Small intestine (tissue), 7 donors: ENCODE data around the gene OR52A5. TPM values are rescaled to one million over a fixed set of nuclear protein-coding genes. Genes with fewer than 3 reads are reported as not detected.
"Not testable (repeated sequence)": the region's sequence is repeated elsewhere in the genome, so short reads cannot be mapped to it uniquely, and the experiment has no call there.

Source experiments
- DNase-seq, 2 donors: peaks; one replicate each; pipeline versions ENCODE4 v3.0.0 to v3.0.0-alpha.2; 2013
- FAIRE-seq: peaks from 2 replicates; lab custom pipeline; 2012; peaks lifted over from hg19 to GRCh38; lab: Jason Lieb, UNC
- H3K27ac ChIP-seq, 3 donors: one replicate each; pipeline ENCODE4 v1.5.1; 2013; ENCODE audit warnings: low read length in 2 of 3, mild to moderate bottlenecking in 2 of 3, control low read depth in 1 of 3, inconsistent platforms in 1 of 3, low read depth in 1 of 3, moderate library complexity in 1 of 3
- H3K27me3 ChIP-seq, 3 donors: one replicate each; pipeline ENCODE4 v1.6.1; 2013; ENCODE audit warnings: low read length in 3 of 3, inconsistent platforms in 1 of 3; ENCODE audit not compliant: control insufficient read depth in 3 of 3, insufficient read depth in 3 of 3
- H3K36me3 ChIP-seq, 3 donors: one replicate each; pipeline ENCODE4 v1.6.1; 2013; ENCODE audit warnings: low read length in 3 of 3, inconsistent platforms in 1 of 3, low read depth in 1 of 3, mild to moderate bottlenecking in 1 of 3, moderate library complexity in 1 of 3; ENCODE audit not compliant: control insufficient read depth in 3 of 3, insufficient read depth in 2 of 3
- H3K4me1 ChIP-seq, 3 donors: one replicate each; pipeline ENCODE4 v1.6.1; 2013; ENCODE audit warnings: low read length in 2 of 3, inconsistent platforms in 1 of 3, low read depth in 1 of 3, mild to moderate bottlenecking in 1 of 3, moderate library complexity in 1 of 3; ENCODE audit not compliant: control insufficient read depth in 3 of 3, insufficient read depth in 2 of 3
- H3K4me3 ChIP-seq, 3 donors: one replicate each; pipeline ENCODE4 v1.5.1; 2013; ENCODE audit warnings: low read length in 3 of 3, control low read depth in 1 of 3, inconsistent platforms in 1 of 3, low read depth in 1 of 3, mild to moderate bottlenecking in 1 of 3, moderate library complexity in 1 of 3
- H3K9me3 ChIP-seq, 2 donors: one replicate each; pipeline ENCODE4 v1.6.1; 2013; ENCODE audit warnings: low read depth in 1 of 2, low read length in 1 of 2; ENCODE audit not compliant: control insufficient read depth in 2 of 2, insufficient read depth in 1 of 2
- WGBS, 3 donors: extraction: QIAGEN DNeasy Blood & Tissue Kit; methylation state at CpG; one replicate each; pipeline ENCODE4 v1.1.7; 2013; 5-methylcytosine and 5-hydroxymethylcytosine counted together
- polyA plus RNA-seq, 4 donors: library from polyadenylated mRNA; stranded (reverse) in 3 of 4; unstranded in 1 of 4; fragments of 200-250 nt in 3 of 4; fragments of 120-200 nt in 1 of 4; gene quantifications; one replicate each; pipeline versions ENCODE4 v1.2.1 to v1.2.3, GENCODE V29; 2013
- donor health status: healthy with polysubstance abuse.
- donor health status: control.
- donor health status: control.
- donor health status: Bipolar disorder and iron deficiency.
- donor health status: healthy.

The OR52A5 gene
- polyA plus RNA-seq, 4 donors, result not detected

- Histone ChIP-seq H3K4me3 (no peak overlapping the region), H3K27me3 (no peaks in the 10 kb centered on the region), H3K4me1 (no peaks in the 10 kb centered on the region), H3K27ac (no peak overlapping the region), H3K9me3 (no peaks in the 10 kb centered on the region), H3K36me3 (no peaks in the 10 kb centered on the region)
- DNase-seq, result no peak
- no peak for FAIRE-seq
Measured at GRCh38 chr11:5159806-5160205, 21.6 kb upstream of the OR52A5 start.

GRCh38 chr11:5154657-5155056, 16.5 kb upstream of the OR52A5 start, which contains the start of gene OR52A1:
Gene OR52A1 (minus strand): TSS chr11:5154757. CDS start chr11:5152369, 2,388 bp downstream.
- no peaks in the 10 kb centered on the region for H3K4me1 ChIP-seq
- no peak within 1 kb of the TSS for H3K27ac ChIP-seq
- H3K4me3 ChIP-seq, result no peak within 1 kb of the TSS
- 54 to 77% (median 58%) methylated on average over 3 of the region's 3 CpGs for WGBS, 3 donors
- DNase-seq (no peak), FAIRE-seq (no peak)
- H3K9me3 ChIP-seq, result no peaks in the 10 kb centered on the region
- H3K36me3 ChIP-seq, result no peaks in the 10 kb centered on the region
- H3K27me3 ChIP-seq, result no peaks in the 10 kb centered on the region

GRCh38 chr11:5153574-5154431, 15.6 kb upstream of the OR52A5 start:
- no peaks in the 10 kb centered on the region for H3K36me3 ChIP-seq
- no peaks in the 10 kb centered on the region for H3K9me3 ChIP-seq
- H3K27ac ChIP-seq, result no peak overlapping the region
- H3K27me3 ChIP-seq, result no peaks in the 10 kb centered on the region
- no peak for DNase-seq
- H3K4me1 ChIP-seq, result no peaks in the 10 kb centered on the region
- no peak overlapping the region for H3K4me3 ChIP-seq
- 60 to 66% (median 66%) methylated on average over 3 of the region's 3 CpGs for WGBS, 3 donors
- FAIRE-seq, result no peak

GRCh38 chr11:5151713-5152153, 13.6 kb upstream of the OR52A5 start:
- Histone ChIP-seq H3K4me3 (no peak overlapping the region), H3K27me3 (no peaks in the 10 kb centered on the region), H3K4me1 (no peaks in the 10 kb centered on the region), H3K9me3 (no peaks in the 10 kb centered on the region), H3K36me3 (no peaks in the 10 kb centered on the region), H3K27ac (no peak overlapping the region)
- WGBS, 3 donors, result 40 to 53% (median 52%) methylated on average over 3 of the region's 3 CpGs
- DNase-seq, result no peak
- FAIRE-seq, result no peak

- H3K27me3 ChIP-seq, DNase-seq, H3K36me3 ChIP-seq, H3K4me3 ChIP-seq, H3K9me3 ChIP-seq, H3K27ac ChIP-seq, H3K4me1 ChIP-seq, FAIRE-seq: not testable (repeated sequence)
- WGBS, 3 donors, result 89 to 92% (median 90%) methylated on average over 20 to 21 of the region's 21 CpGs
Measured at GRCh38 chr11:5144206-5144605, 6.0 kb upstream of the OR52A5 start.

GRCh38 chr11:5137014-5137413, 1.1 kb downstream of the OR52A5 start:
- H3K36me3 ChIP-seq, result no peaks in the 10 kb centered on the region
- WGBS, 3 donors, result 35 to 48% (median 42%) methylated on average over 1 of the region's 1 CpG
- FAIRE-seq (no peak), DNase-seq (no peak)
- no peaks in the 10 kb centered on the region for H3K27me3 ChIP-seq
- no peaks in the 10 kb centered on the region for H3K9me3 ChIP-seq
- no peaks in the 10 kb centered on the region for H3K4me1 ChIP-seq
- H3K4me3 ChIP-seq, result no peak overlapping the region
- no peak overlapping the region for H3K27ac ChIP-seq

GRCh38 chr11:5136261-5136660, 1.9 kb downstream of the OR52A5 start:
- Histone ChIP-seq H3K9me3 (no peaks in the 10 kb centered on the region), H3K27me3 (no peaks in the 10 kb centered on the region), H3K4me3 (no peak overlapping the region), H3K4me1 (no peaks in the 10 kb centered on the region), H3K36me3 (no peaks in the 10 kb centered on the region), H3K27ac (no peak overlapping the region)
- DNase-seq (no peak), FAIRE-seq (no peak)

- H3K4me3 ChIP-seq, result no peak overlapping the region
- 76 to 85% (median 80%) methylated on average over 8 of the region's 8 CpGs for WGBS, 3 donors
- no peaks in the 10 kb centered on the region for H3K27me3 ChIP-seq
- no peaks in the 10 kb centered on the region for H3K36me3 ChIP-seq
- no peaks in the 10 kb centered on the region for H3K9me3 ChIP-seq
- H3K27ac ChIP-seq, result no peak overlapping the region
- no peaks in the 10 kb centered on the region for H3K4me1 ChIP-seq
- DNase-seq (no peak), FAIRE-seq (no peak)
Measured at GRCh38 chr11:5131584-5132335, 6.4 kb downstream of the OR52A5 start.
